Stimulated activated naive CD8-positive, alpha-beta T cell treated with anti-CD3 and anti-CD28 coated beads, Interleukin-15, Interleukin-2, amounts not matched to agents 100 ng/mL and 50 ng/mL, for 24 hours (primary cell): Measurements from ENCODE around the gene PHC3.
"Not testable (repeated sequence)": the region's sequence is repeated elsewhere in the genome, so short reads cannot be mapped to it uniquely, and the experiment has no call there.

Source experiments
- H3K27ac Mint-ChIP-seq: one replicate; pipeline ENCODE4 v1.8.0; 2021; ENCODE audit warnings: mild to moderate bottlenecking, mixed read lengths
- H3K27me3 Mint-ChIP-seq: one replicate; pipeline ENCODE4 v1.8.0; 2021; ENCODE audit warnings: mixed read lengths
- H3K36me3 Mint-ChIP-seq: one replicate; pipeline ENCODE4 v1.8.0; 2021; ENCODE audit warnings: low read depth, mixed read lengths
- H3K4me1 Mint-ChIP-seq: one replicate; pipeline ENCODE4 v1.8.0; 2021; ENCODE audit warnings: low read depth, mixed read lengths
- H3K4me3 Mint-ChIP-seq: one replicate; pipeline ENCODE4 v1.8.0; 2021; ENCODE audit warnings: mild to moderate bottlenecking, mixed read lengths
- H3K9me3 Mint-ChIP-seq: one replicate; pipeline ENCODE4 v1.8.0; 2021; ENCODE audit warnings: mixed read lengths

PHC3 gene

GRCh38 chr3:170114165-170114564 lies 67.4 kb downstream of the PHC3 start:
- H3K4me3 Mint-ChIP-seq, H3K27me3 Mint-ChIP-seq, H3K9me3 Mint-ChIP-seq, H3K27ac Mint-ChIP-seq: not testable (repeated sequence)
- Mint-ChIP-seq H3K4me1 (peaks cover 12% of the 10 kb centered on the region), H3K36me3 (peaks cover 60% of the 10 kb centered on the region)

DNA sequence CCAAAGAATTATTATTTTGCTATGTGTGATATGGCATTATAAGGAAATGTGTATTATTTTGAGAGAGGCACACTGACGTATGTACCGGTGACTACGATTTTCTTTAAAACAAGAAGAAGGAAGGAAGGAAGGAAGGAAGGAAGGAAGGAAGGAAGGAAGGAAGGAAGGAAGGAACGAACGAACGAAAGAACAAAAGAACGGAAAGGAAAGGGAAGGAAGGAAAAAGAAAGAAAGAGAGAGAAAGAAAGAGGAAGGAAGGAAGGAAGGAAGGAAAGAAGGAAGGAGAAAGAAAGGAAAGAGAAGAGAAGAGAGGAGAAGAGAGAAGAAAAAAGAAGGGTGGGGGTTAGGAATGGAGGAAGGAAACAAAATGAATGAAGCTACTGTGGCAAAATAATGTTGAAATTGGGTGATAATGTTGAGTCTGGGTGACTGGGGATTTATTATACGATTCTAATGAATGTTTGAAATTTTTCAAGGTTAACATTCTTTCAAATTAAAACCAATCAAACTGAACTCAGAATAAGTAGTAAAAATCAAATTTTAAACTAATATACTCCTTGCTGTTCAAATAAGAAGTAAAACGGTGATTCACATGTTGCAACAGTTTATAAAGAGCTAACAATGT lies 70.3 kb downstream of the PHC3 start:
- Mint-ChIP-seq H3K9me3 (no peaks in the 10 kb centered on the region), H3K36me3 (peaks cover 66% of the 10 kb centered on the region), H3K27ac (peak overlapping the region; percentile 55), H3K4me1 (peaks cover 12% of the 10 kb centered on the region), H3K4me3 (no peak overlapping the region), H3K27me3 (no peaks in the 10 kb centered on the region)

- Mint-ChIP-seq H3K9me3 (no peaks in the 10 kb centered on the region), H3K4me3 (no peak overlapping the region), H3K27ac (peak overlapping the region; percentile 20), H3K36me3 (peaks cover 61% of the 10 kb centered on the region), H3K4me1 (peaks cover 12% of the 10 kb centered on the region), H3K27me3 (no peaks in the 10 kb centered on the region)
These were observed 71.8 kb downstream of the PHC3 start for GRCh38 chr3:170109579-170110293.

- Mint-ChIP-seq H3K27ac (no peak overlapping the region), H3K9me3 (no peaks in the 10 kb centered on the region), H3K36me3 (peaks cover 58% of the 10 kb centered on the region), H3K4me1 (peaks cover 12% of the 10 kb centered on the region), H3K27me3 (no peaks in the 10 kb centered on the region), H3K4me3 (no peak overlapping the region)
These were observed 72.6 kb downstream of the PHC3 start for GRCh38 chr3:170108955-170109354.

DNA sequence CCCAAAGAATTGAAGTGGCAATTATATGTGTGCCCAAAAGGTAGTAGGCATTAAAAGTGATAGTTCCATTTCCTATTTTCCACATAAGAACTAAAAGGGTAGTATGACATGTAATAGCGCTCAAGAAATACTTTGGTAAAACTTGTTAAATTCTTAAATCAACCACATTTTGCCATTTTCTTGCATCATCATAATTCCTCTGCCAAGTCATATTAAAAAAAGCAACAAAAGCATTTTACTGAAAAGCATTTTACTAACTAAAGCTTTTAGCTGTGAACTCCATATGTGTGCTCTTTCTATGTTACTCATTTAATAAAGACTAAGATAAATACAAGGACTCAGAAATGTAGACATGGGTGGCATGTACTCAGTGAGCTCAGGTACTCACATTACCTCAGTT lies 73.6 kb downstream of the PHC3 start:
- Mint-ChIP-seq H3K27me3 (no peaks in the 10 kb centered on the region), H3K27ac (no peak overlapping the region), H3K4me1 (peaks cover 12% of the 10 kb centered on the region), H3K4me3 (no peak overlapping the region), H3K9me3 (no peaks in the 10 kb centered on the region), H3K36me3 (peaks cover 54% of the 10 kb centered on the region)

- peaks cover 11% of the 10 kb centered on the region for H3K4me1 Mint-ChIP-seq
- no peak overlapping the region for H3K27ac Mint-ChIP-seq
- no peaks in the 10 kb centered on the region for H3K27me3 Mint-ChIP-seq
- no peak overlapping the region for H3K4me3 Mint-ChIP-seq
- H3K9me3 Mint-ChIP-seq: no peaks in the 10 kb centered on the region
- H3K36me3 Mint-ChIP-seq: peaks cover 61% of the 10 kb centered on the region
These were observed 79.1 kb downstream of the PHC3 start for GRCh38 chr3:170102431-170102830.

GRCh38 chr3:170100944-170101343 lies 80.6 kb downstream of the PHC3 start:
- Mint-ChIP-seq H3K9me3 (no peaks in the 10 kb centered on the region), H3K4me1 (peaks cover 11% of the 10 kb centered on the region), H3K36me3 (peaks cover 71% of the 10 kb centered on the region), H3K27me3 (no peaks in the 10 kb centered on the region), H3K27ac (no peak overlapping the region), H3K4me3 (no peak overlapping the region)

DNA sequence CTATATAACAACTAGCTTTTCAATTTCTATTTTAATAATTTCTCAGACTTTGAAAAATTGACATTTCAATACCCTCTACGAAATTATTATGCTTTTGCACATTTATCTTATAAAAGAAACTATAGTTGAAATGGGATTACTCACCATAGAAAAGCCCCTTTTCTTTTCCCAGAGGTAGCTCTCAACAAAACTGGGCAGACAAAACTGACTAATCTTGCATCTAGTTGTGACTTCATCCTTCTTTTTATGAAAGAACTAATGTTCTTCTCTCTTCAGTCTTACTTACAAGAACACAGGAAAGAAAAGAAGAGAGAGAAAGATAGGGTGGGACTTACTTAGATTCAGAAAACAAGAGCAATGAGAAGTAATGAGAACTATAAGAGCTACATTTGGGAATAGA lies 82.8 kb downstream of the PHC3 start:
- peaks cover 89% of the 10 kb centered on the region for H3K36me3 Mint-ChIP-seq
- no peaks in the 10 kb centered on the region for H3K9me3 Mint-ChIP-seq
- H3K27me3 Mint-ChIP-seq: no peaks in the 10 kb centered on the region
- H3K4me1 Mint-ChIP-seq: peaks cover 11% of the 10 kb centered on the region
- no peak overlapping the region for H3K4me3 Mint-ChIP-seq
- H3K27ac Mint-ChIP-seq: peak overlapping the region; percentile 41

DNA sequence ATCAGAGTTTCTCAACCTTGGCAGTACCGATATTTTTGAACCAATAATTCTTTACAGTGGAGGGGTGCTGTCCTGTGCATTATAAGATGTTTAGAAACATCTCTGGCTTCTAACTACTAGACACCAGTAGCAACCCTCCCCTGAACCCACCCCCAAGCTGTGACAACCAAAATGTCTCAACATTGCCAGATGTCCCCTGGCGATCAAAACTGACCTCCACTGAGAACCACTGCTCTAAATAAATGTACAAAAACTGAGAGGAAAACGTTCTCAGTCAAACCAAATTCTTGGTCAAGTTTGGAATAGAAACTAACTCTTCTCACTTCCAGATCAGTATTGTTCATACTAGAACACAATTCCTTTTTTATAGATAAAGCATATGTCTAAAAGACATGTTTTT lies 85.2 kb downstream of the PHC3 start:
- H3K9me3 Mint-ChIP-seq: no peaks in the 10 kb centered on the region

DNA sequence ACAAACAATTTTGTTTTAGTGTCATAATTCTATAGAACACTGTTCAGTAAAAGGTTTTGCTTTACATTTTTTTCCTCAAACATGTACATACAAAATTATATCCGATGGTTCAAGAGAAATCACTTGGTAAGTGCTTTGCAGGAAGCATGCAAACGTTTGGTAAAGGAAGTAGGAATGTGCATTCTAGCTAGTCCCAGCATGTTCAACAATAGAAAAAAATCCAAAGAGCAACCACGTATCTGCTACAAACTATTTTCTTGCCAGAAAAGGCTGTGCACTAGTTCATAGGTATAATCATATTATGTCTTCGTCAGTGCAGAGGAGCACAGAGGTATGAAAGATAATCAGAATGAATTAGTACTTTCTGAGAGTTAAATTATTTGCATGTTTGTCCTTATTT lies 85.8 kb downstream of the PHC3 start:
- H3K27ac Mint-ChIP-seq: no peak overlapping the region
- H3K4me1 Mint-ChIP-seq: peaks cover 14% of the 10 kb centered on the region
- no peaks in the 10 kb centered on the region for H3K9me3 Mint-ChIP-seq
- H3K36me3 Mint-ChIP-seq: peaks cover 85% of the 10 kb centered on the region
- H3K27me3 Mint-ChIP-seq: no peaks in the 10 kb centered on the region
- no peak overlapping the region for H3K4me3 Mint-ChIP-seq

More for the DNA sequence above, 85.2 kb downstream of the PHC3 start:
- H3K36me3 Mint-ChIP-seq: peaks cover 85% of the 10 kb centered on the region
- H3K4me3 Mint-ChIP-seq: no peak overlapping the region
- no peak overlapping the region for H3K27ac Mint-ChIP-seq
- H3K27me3 Mint-ChIP-seq: no peaks in the 10 kb centered on the region
- H3K4me1 Mint-ChIP-seq: peaks cover 11% of the 10 kb centered on the region

DNA sequence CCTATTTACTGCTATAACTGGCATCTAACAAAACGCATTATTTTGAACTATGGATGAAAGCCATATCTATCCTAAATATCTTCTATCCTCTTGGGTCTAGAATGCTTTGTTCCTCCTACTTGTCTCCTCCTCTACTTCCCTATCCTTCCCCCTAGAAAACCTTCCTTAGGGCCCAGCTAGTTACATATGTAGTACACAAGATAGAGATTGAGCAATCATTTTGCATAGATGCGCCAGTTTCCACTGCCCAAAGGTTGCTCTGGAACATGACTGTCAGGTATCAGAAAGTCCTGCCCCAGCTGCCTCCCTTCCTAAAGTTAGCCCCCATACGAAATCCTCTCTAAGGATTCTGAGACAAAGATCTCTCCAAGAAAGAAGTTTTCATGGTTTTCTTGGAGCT lies 88.6 kb downstream of the PHC3 start:
- peaks cover 76% of the 10 kb centered on the region for H3K36me3 Mint-ChIP-seq
- H3K27me3 Mint-ChIP-seq: no peaks in the 10 kb centered on the region
- no peak overlapping the region for H3K27ac Mint-ChIP-seq
- H3K4me3 Mint-ChIP-seq: no peak overlapping the region
- H3K9me3 Mint-ChIP-seq: no peaks in the 10 kb centered on the region
- H3K4me1 Mint-ChIP-seq: peaks cover 3% of the 10 kb centered on the region

DNA sequence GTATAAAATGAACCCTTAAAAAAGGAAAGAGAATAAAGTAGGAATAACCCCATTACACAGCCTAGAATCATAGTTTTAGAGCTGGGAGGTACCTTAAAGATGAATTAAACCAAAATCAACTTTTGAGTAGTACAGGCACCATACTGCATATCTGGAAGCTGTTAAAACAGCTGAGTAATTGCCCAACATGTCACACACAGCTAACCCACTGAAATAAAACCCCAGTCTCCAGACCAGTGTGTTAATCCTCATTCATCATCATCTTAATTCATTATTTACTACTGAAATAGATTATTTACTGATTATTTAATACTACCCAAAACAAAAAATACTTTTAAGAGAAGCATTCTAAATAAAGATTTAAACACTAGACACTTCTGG lies 90.9 kb downstream of the PHC3 start:
- Mint-ChIP-seq H3K4me1 (peaks cover 3% of the 10 kb centered on the region), H3K36me3 (peaks cover 74% of the 10 kb centered on the region), H3K9me3 (no peaks in the 10 kb centered on the region), H3K27ac (no peak overlapping the region), H3K4me3 (no peak overlapping the region), H3K27me3 (no peaks in the 10 kb centered on the region)

GRCh38 chr3:170089862-170090600 lies 91.5 kb downstream of the PHC3 start:
- Mint-ChIP-seq H3K9me3 (no peaks in the 10 kb centered on the region), H3K27ac (no peak overlapping the region), H3K27me3 (no peaks in the 10 kb centered on the region), H3K4me1 (peaks cover 3% of the 10 kb centered on the region), H3K4me3 (no peak overlapping the region), H3K36me3 (peaks cover 74% of the 10 kb centered on the region)

DNA sequence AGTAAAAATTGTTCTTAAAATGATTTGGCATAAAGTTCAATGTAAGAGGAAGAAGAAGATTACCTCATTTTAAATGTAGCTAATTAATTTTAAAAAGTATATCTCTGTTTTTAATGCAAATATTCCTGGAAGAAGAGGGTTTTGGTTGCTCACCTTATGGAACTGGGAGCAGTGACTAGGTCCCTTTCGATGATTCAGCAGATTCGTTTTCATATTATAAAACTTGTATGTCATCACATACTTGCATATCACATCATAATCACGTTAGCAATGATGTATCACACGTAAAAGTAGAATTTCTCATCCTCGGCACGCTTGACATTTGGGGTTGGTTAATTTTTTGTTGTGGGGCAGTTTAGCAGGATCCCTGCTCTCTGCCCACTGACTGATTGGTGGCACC lies 96.1 kb downstream of the PHC3 start:
- Mint-ChIP-seq H3K4me1 (no peaks in the 10 kb centered on the region), H3K4me3 (no peak overlapping the region), H3K27me3 (no peaks in the 10 kb centered on the region), H3K36me3 (peaks cover 56% of the 10 kb centered on the region), H3K9me3 (no peaks in the 10 kb centered on the region), H3K27ac (no peak overlapping the region)

- Mint-ChIP-seq H3K36me3 (peaks cover 44% of the 10 kb centered on the region), H3K4me1 (no peaks in the 10 kb centered on the region), H3K9me3 (no peaks in the 10 kb centered on the region), H3K27me3 (no peaks in the 10 kb centered on the region), H3K27ac (peak overlapping the region; percentile 12), H3K4me3 (no peak overlapping the region)
These were observed 98.2 kb downstream of the PHC3 start for GRCh38 chr3:170083343-170083742.
